Frontal cortex (tissue), 4 donors: Measurements from ENCODE around the gene IRF2BPL. TPM values are rescaled to one million over a fixed set of nuclear protein-coding genes. Genes with fewer than 3 reads are reported as not detected.

Source experiments
- DNase-seq, 2 donors: peaks; one replicate each; pipeline ENCODE4 v3.0.0; 2012; ENCODE audit warnings: low spot score in 2 of 2
- FAIRE-seq: peaks from 2 replicates; lab custom pipeline; 2012; peaks lifted over from hg19 to GRCh38; lab: Jason Lieb, UNC
- total RNA-seq: library from RNA; depleted of rRNA; stranded (reverse); fragments of >200 nt; gene quantifications from one replicate; pipeline ENCODE4 v1.2.3, GENCODE V29; 2014
- donor health status: control.
- donor health status: control.
- donor health status: control.

Gene IRF2BPL
- total RNA-seq, 1 donor from 2014 or later, result 68.9 TPM

DNA sequence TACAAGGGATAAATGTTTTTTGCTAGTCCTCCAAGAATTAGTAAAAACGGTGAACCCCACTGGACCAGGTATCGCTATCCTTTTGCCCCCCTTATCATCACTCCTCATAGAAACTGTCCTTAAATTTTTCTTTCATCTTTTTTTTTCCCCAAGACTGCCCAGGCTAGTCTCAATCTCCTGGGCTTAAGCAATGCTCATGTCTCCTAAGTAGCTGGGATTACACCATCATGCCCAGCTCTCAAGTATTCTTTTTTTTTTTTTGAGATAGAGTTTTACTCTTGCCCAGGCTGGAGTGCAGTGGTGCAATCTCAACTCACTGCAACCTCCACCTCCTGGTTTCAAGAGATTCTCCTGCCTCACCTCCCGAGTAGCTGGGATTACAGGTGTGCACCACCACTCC, 9.7 kb downstream of the IRF2BPL start:
- no peak for DNase-seq
- no peak for FAIRE-seq

- DNase-seq (no peak), FAIRE-seq (no peak)
Observed at GRCh38 chr14:77017666-77018065, 10.8 kb downstream of the IRF2BPL start.

DNA sequence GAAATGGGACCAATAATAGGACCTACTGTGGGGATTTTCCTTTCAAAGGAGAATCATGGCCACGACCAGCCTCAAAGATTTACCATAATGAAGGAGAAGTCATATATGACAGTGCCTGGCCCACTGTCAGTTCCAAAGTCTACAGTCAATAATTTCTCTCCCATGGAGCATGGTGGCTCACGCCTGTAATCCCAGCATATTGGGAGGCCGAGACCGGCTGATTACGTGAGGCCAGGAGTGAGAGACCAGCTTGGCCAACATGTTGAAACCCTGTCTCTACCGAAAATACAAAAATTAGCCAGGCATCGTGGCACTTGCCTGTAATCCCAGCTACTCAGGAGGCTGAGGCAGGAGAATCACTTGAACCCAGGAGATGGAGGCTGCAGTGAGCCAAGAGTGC, 13.8 kb downstream of the IRF2BPL start:
- FAIRE-seq, result no peak

GRCh38 chr14:77014004-77014604, 14.4 kb downstream of the IRF2BPL start:
- peak in 1 of 2 donors; percentile 64 for DNase-seq
- FAIRE-seq, result no peak

More for the DNA sequence above, 13.8 kb downstream of the IRF2BPL start:
- DNase-seq, result no peak

DNA sequence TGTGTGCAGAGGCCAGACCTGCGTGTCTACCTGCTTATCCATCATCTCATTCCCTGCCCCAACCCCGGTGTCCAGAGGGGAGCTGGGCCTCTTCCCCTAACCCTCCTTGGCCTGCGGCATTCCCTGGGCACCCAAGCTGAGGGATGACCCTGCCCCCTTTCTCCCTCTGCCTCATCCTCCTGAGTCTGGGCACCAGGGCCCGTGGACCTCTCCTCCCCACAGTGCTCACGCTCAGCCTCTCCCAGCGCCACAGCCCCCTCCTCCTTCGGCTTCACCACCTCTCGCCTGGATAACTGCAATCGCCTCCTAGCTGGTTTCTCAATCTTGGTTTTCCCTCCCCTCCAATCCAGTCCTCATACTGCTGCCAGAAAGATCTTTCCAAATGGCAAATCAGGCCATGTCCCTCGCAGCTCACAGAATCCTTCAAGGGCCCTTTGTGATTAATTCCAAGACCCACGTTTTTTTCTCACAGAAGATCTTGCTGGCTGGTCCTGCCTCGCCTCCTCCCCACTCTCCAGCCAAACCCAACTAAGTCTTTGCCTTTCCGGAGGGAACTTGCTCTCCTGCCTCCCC, 16.2 kb downstream of the IRF2BPL start:
- DNase-seq (no peak), FAIRE-seq (no peak)

- FAIRE-seq (no peak), DNase-seq (no peak)
Observed at GRCh38 chr14:77011245-77011644, 17.3 kb downstream of the IRF2BPL start.

- FAIRE-seq (no peak), DNase-seq (no peak)
Observed at GRCh38 chr14:77009014-77009413, 19.5 kb downstream of the IRF2BPL start.

DNA sequence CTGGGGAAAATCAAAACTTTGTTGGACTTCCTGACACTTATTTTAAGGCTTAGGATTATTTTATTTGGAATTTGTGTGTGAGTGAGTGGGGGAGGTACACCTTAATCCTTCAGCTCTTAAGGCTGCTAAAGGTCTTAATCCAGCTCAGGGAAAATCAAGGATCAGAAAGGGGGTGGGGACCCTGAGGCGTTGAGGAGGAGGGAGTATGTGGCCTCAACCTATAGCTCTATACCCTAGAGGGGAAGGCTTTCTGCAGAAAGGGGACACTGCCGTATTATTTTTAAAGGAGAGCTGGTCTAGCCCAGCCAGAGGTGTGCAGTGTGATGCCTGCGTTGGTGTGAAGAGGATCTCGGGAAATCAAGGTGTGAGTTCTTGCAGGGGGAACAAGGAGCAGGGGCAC, 20.0 kb downstream of the IRF2BPL start:
- FAIRE-seq (no peak), DNase-seq (no peak)

- DNase-seq, result no peak
- no peak for FAIRE-seq
Observed at GRCh38 chr14:77007975-77008421, 20.5 kb downstream of the IRF2BPL start.

GRCh38 chr14:77007183-77007974, 21.1 kb downstream of the IRF2BPL start:
- FAIRE-seq (no peak), DNase-seq (no peak)

DNA sequence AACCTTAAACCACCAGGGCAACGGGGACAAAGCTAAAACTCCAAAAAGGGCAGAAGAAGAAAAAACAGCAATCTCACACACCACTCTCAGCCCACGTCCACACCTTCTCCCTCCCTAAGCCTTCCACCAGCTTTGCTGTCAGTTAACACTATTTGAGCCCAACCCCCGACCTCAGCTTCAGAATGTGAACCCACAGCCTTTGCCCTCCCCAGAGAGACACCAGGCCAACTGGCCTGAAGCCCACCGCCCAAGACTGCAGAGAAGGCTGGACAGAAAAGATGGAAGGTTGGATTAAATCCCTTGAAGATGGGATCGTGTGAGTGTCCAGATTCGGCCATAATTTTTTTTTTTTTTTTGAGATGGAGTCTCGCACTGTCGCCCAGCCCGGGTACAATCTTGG, 22.4 kb downstream of the IRF2BPL start:
- no peak for FAIRE-seq
- no peak for DNase-seq

DNA sequence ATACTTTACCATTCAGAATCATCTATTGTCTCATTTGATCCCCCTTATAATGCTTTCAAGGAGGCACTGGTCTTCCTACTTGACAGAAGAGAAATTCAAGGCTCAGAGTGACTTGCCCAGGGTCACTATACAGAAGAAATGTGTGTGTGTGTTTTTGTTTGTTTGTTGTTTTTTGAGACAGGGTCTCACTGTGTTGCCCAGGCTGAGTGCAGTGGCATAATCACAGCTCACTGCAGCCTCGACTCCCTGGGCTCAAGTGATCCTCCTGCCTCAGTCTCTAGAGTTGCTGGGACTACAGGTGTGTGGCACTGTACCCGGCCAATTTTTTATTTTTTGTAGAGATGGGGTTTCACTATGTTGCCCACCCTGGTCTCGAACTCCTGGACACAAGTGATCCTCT, 22.9 kb downstream of the IRF2BPL start:
- DNase-seq, result no peak
- no peak for FAIRE-seq

DNA sequence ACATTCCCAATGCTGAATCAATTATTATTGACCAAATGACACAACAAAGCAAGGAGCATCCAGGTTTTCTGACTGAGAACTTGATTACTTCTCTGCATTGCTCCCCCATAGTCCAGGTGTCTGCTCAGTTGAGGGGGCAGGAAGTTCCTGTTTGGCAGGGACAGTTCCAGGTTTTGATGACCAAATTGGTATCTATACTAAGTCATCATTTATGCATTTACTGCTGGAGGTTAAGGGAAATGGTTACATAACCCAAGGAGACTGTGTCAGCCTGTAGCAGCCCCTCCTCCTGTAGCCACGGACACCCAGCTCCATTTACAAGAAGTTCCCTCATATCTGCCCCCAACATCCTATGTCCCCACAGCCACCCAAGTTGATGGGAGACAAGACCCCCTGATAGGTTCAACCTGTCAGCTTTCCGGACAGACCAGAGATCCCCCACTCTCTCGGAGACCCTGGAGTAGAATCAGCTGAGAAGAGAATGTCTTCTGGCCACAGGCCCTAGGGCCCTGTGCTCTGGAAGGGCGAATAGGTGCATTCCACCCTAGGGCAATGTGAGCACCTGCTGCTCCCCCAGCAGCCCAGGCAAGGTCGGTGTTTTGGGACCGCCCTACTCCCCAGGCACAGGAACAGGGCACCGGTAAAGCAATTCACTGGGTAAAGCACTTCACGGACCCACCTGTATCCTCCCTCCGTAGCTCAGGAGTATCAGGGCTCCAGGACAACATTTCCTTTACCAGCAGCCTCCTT, 23.6 kb downstream of the IRF2BPL start:
- DNase-seq (no peak), FAIRE-seq (no peak)

- DNase-seq (no peak), FAIRE-seq (no peak)
Observed at GRCh38 chr14:77003960-77004710, 24.4 kb downstream of the IRF2BPL start.

DNA sequence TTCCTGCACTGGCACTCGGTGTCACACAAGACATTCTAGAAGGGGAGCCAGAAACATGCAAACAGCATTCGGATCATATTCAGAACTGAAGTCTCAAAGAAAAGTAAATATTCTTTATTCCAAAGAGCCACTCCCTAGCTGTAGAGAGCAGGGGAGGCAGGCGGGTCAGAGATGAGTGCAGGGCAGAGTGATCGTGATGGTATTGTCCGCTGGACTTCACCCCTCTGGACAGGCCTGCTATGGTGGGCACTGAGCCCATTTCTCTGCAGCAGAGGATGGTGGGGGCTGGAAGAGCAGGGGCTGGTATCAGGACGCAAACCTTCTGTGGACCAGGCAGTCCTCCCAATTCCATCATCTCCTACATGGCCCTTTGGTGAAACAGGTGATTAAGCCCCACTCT, 25.6 kb downstream of the IRF2BPL start:
- DNase-seq (no peak), FAIRE-seq (no peak)

GRCh38 chr14:77002335-77002734, 26.2 kb downstream of the IRF2BPL start:
- DNase-seq (no peak), FAIRE-seq (no peak)

- DNase-seq (peak in 1 of 2 donors; percentile 37), FAIRE-seq (no peak)
Observed at GRCh38 chr14:77000340-77001270, 27.9 kb downstream of the IRF2BPL start.

DNA sequence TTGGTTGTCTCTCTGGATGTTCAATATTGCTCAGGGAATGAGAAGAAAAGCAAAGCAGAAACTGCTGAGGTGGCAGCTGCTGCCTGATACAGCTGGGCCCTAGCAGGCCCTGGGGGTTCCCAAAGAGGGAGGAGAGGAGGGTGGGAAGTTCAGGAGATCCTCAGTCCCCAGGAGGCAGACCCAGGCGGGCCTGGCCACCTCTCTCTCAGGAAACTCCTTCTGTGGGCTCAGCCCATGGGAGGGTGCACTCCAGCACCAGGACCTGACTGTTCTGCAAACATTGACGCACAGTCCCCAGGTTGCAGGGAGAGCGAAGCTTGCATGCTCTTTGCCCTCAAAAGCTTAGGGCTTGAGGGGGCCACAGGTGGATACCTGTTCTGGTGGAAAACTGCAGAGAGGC, 29.6 kb downstream of the IRF2BPL start:
- no peak for FAIRE-seq
- no peak for DNase-seq
